ENCODE results near the gene MAVS.
"Not testable (repeated sequence)": the region's sequence is repeated elsewhere in the genome, so short reads cannot be mapped to it uniquely, and the experiment has no call there.

Gene MAVS

DNA sequence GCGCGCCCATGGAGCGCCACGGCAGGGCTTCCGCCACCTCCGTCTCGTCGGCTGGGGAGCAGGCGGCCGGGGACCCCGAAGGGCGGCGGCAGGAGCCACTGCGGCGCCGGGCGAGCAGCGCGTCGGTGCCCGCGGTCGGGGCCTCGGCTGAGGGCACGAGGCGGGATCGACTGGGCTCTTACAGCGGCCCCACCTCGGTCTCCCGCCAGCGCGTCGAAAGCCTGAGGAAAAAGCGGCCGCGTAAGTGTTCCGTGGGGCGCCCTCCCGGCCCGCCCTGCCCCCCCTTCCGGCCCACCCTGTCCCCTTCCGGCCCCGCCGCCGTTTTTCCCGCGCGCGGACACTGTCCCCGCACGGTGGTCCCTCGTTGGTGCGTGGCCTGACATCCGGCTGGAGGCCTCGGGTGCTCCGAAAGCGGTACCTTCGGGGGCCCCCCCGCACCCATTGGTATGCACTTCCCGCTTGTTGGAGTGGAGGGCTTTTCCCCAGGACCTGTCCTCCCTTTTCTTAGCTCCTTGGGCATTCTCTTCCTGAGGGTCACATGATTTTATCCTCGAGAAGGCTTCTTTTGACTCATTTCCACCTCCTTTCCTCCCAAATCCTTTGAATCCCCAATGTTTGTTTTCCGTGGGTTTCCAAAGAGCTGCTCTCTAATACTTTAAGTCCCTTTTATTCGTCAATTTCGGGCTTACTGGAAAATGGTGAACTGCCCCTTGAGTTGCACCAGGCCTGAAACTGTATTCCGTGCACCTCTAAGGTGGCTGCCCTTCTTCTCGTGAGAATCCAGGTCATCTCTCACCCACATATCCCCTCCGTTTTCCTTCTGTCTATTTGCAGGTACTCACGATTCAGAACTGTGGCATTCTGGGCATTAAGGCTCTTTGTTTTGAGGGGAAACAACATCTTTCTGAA lies 43.1 kb downstream of the MAVS start:
- peak in 2 of 4 experiments; percentile 20 to 31 for DNase-seq

DNA sequence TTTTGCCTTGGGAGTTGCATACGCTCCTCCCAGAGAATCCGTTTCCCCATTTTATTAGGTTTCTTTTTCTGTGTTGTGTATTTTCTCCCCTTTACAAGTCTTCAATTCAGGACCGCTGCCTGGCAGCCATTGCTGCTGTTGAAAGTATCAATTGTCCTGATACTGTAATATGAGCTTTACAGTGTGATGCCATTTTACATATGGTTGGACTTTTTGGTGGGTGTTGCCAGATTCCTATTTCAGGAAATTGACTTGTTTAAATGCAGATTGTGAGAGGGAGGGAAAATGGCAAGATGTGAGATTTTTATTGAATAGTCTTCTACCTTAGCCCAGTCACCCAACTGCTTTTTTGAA lies 43.7 kb downstream of the MAVS start:
- no peak for DNase-seq

DNA sequence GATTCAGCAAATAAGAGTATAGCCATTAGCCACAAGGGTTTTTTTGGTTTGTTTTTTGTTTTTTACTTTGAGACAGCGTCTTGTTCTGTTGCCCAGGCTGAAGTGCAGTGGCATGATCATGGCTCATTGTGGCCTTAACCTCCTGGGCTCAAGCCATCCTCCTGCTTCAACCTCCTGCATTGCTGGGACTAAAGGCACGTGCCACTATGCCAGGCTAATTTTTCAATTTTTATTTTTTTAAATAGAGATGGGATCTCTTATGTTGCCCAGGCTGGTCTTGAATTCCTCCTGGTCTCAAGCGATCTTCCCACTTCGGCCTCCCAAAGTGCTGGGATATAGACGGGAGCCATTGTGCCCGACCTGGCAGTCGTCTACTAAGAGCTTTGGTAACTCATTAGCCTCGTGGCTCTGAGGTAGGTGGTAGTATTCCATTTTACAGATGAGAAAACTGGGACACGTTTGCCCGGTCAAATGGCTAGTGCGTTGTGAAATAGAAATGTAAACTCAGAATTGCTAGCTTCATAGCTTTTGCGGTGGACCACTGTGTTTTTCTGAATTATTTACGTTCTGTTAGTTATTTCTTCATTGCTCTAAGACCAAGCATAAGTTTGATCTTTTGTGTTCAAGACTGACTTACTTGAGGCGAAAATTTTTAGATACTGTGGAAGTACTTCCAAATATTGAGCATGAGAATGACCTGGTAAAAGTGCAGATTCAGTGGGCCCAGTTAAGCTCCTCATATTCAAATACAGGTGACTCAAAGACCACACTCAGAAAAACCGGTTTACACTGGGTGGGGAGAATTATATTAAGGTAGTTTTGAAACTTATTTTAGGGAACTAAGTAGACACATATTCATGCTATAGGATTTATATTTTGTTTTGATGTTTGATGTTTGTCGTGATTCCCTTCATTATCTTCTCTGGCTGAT lies 44.6 kb downstream of the MAVS start:
- DNase-seq, result no peak

DNA sequence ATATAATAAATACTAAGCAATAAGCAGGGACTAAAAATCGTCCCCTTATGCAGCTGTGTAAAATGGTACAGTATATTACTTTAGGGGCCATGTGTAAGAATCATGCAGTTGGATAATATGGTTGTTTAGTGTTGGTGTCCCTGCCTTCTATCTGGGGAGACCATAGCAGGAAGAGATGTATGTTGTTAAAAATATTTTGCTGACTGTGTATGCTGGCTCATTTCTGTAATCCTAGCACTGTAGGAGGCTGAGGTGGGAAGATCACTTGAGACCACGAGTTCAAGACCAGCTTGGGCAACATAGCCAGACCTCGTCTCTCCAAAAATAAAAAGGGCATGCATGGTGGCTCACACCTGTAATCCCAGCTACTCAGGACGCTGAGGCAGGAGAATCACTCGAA lies 48.2 kb downstream of the MAVS start:
- DNase-seq, result no peak

DNA sequence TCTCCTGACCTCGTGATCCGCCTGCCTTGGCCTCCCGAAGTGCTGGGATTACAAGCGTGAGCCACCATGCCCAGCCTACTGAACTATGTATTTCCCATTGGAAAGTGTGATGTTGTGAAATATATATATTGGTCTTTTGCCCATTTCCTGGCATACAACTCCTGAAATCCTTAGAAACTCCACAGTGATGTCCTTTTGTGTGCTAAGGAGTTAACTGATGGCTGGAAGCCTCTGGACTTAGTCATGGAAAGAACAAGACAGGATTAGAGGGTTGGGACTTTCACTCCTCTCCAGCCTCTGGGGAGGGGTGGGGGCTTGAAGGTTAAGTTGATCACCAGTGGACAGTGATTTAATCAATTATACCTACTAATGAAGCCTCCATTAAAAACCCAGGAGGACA lies 49.7 kb downstream of the MAVS start:
- DNase-seq, result no peak

DNA sequence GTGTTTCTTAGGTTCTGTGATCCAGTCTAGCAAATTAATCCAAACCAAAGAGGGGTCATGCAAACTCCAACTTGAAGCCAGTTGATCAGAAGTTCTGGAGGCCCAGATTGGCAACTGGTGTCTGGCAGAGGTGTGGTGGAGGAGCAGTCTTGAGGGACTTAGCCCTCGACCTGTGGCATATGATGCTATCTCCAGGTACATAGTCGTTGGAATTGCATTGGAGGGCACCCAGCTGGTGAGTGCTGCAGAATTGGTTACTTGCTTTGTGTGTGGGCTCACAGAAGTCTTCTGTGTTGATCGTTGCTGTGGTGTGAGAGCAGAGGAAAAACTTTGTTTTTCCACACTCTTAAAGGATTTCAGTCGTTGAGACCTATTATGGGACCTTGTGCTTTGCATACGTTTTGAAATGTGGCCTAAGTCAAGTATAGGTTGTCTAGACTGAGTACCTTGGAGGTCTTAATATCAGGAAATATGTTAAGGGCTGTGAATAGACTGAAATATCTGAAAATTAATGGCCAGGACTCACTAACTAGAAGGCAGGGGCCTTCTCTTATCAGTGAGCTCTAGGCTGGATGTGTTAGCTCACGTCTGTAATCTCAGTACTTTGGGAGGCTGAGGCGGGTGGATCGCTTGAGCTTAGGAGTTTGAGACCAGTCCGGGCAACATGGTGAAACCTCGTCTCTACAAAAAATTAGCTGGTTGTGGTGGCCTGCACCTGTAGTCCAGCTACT lies 50.4 kb downstream of the MAVS start:
- DNase-seq, result no peak

DNA sequence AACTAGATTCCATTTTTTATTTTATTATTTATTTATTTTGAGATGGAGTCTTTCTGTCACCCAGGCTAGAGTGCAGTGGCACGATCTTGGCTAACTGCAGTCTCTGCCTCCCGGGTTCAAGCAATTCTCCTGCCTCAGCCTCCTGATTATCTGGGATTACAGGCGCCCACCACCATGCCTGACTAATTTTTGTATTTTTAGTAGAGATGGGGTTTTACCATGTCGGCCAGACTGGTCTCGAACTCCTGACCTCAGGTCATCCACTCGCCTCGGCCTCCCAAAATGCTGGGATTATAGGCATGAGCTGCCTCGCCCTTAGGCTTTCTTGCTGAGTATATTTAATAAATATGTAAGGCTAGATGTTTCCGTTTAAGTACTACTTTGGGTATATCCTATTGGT lies 51.5 kb downstream of the MAVS start:
- not testable (repeated sequence) for DNase-seq

DNA sequence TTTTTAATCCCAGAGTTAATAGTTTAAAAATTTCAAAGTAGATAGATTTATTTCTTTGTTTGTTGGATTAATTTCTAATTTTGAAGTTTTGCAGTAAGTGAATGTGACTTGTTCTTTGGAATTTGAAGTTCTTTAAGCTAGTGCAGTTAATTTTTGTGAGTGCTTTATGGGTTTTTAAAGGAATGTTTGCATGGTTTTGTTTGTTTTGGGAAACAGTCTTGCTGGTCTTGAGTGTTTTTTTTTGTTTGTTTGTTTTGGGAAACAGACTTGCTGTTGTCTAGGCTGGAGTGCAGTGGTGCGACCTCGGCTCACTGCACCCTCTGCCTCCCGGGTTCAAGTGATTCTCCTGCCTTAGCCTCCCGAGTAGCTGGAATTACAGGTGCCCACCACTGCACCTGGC lies 52.0 kb downstream of the MAVS start:
- no peak for DNase-seq

DNA sequence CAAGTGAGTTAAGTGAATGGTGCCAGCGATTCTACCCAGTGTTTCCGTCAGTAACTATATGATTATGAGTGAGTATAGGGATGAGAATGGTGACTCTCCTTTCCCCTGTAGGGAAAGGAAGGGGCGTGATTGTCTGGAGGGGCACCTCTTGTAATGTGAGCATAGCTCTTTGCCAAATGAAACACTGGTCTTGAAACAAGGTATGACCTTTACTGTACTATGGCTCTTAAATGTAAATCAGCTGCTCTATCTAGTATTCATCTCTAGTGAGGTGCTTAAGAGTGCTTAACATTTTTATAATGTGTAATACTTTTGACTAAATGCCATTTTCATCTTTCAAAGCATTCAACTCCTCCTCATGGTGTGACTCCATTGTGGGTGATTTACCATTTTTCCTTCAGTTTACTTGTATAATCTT lies 53.6 kb downstream of the MAVS start:
- DNase-seq, result no peak

DNA sequence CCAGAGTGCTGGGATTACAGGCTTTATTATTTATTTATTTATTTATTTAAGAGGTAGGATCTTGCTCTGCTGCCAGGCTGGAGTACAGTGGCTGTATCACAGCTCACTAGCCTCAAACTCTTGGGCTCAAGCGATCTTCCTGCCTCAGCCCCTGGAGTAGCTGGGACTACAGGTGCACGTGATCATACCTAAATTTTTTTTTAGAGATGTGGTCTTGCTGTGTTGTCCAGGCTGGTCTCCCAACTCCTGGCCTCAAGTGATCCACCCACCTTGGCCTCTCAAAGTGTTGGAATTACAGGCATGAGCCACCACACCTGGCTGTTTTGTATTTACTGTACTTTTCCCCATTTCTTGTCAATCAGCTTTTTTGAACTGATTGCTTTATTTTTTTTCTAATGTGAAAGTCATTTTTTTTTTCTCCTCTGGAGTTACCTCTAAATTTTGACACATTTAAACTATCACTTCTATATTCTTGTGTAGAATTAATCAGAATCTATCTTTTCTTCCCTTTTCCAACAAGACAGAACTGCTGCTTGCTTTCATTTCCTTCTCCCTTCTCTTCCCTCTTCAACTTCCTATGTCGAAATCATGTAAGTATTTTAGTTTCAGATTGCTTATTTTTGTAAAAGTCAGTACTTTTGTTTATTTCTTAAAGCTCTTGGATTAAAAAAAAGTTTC lies 54.5 kb downstream of the MAVS start:
- no peak for DNase-seq

DNA sequence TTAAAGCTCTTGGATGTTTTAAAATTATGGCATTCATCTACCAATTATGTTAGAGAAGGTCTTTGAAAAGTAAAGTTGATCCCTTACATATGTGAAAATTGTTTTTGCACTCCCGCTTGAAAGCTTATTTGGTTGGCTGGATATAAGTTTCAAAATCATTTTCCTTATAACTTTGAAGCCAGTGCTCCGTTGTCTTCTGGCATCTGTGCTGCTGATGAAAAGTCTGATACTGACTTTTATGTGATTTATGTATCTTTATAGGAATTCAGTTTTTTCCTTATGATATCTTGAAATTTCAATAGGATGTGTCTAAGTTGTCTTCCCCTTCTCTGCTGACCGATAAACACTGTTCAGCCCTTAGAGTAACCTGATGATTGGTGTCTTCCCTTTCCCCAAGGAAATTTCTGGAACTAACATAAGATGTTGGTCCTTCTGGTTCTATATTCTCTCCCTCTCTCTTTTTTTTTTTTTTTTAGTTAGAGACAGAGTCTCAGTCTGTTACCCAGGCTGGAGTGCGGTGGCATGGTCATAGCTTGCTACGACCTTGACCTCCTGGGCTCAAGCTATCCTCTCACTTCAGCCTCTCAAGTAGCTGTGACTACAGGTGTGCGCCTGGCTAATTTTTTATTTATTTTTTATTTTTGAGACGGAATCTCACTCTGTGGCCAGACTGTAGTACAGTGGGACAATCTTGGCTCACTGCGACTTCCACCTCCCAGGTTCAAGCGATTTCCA lies 55.2 kb downstream of the MAVS start:
- DNase-seq, result no peak

DNA sequence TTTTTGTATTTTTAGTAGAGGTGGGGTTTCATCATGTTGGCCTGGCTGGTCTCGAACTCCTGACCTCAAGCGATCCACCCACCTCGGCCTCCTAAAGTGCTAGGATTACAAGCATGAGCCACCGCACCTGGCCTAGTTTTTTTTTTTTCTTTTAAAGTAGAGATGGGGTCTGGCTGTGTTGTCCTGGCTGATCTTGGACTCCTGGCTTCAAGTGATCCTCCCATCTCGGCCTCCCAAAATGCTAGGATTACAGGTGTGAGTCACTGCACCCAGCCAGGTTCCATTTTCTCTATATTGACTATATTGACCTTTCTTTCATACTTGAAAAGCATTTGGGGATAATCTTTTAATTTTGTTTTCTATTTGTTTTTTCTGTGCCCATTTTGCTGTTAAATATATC lies 55.8 kb downstream of the MAVS start:
- no peak for DNase-seq

DNA sequence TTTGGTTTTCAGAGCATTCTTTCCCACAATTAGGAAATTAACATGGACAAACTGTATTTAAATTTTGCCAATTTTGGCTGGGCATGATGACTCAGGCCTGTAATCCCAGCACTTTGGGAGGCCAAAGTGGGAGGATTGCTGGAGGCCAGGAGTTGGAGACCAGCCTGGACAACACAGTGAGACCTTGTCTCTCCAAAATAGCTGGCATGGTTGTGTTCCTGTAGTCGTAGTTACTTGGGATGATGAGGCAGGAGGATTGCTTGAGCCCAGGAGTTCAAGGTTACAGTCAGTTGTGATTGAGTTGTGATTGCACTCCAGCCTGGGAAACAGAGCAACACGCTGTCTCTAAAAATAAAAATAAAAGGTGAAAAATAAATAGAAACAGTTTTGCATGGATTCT lies 57.6 kb downstream of the MAVS start:
- no peak for DNase-seq

DNA sequence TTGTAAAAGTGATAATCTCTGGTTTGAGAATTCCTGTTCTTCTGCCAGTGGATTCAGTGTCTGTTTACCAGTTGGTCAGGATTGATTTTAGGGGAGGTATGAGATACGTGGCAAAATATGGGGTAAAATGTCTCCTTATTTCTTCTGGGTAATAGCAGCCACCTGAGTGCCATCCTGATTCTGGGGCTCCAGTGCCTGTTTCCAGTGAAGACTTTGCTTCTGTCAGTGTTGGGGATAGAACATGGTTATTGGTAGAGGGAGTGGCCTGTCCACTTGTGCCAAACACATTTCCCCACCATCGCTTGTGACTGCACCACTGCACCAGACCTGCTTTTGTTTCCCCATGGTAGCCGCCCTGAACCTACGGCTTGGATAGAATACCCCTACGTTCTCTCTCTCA lies 58.2 kb downstream of the MAVS start:
- no peak for DNase-seq

DNA sequence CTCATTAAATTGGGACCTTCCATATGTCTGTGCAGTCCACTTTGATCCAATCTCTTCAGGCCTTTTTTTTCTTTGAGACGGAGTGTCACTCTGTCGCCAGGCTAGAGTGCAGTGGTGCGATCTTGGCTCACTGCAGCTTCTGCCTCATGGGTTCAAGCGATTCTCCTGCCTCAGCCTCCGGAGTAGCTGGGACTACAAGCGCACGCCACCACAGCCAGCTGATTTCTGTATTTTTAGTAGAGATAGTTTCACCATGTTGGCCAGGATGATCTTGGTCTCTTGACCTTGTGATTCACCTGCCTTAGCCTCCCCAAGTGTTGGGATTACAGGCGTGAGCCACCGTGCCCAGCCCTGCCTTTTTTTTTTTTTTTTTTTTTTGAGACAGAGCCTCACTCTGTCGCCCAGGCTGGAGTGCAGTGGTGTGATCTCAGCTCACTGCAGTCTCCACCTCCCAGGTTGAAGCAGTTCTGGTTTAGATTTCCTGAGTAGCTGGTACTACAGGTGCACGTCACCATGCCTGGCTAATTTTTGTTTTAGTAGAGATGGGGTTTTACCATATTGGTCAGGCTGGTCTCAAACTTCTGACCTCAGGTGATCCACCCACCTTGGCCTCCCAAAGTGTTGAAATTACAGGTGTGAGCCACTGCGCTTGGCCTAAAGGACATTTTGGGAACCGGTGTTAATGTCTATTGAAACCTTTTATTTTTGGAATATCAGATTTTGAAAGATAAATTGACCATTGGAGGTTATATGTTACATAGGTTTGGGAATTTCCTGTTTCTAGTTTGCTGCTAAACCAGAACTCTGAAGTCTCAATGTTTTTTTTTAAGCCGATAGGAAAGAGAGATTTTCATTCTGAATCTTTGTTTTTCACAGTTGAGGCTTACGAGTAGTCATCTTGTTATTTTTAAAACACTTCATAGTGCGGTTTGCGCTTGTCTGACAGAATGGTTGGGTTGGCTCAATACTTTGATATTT lies 60.4 kb downstream of the MAVS start:
- not testable (repeated sequence) for DNase-seq

DNA sequence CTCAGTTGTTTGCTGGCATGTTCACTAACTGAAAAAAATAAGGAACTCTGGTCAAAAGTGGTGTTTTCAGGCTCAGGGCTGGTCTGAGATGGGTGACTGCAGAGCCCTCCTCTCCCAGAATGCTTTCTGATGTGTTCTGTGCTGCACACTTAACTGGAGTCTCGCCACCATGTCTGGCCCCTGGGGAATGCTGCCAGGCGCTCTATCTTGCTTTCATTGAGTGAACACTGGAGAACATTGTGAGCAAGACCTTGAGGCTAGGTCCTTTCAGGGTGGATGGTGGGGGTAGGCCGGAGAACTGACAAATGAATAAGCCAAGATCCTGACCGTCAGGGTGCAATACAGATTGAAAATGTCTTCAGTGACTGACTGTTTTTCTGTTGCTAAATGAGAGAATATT lies 62.0 kb downstream of the MAVS start:
- DNase-seq, result no peak

DNA sequence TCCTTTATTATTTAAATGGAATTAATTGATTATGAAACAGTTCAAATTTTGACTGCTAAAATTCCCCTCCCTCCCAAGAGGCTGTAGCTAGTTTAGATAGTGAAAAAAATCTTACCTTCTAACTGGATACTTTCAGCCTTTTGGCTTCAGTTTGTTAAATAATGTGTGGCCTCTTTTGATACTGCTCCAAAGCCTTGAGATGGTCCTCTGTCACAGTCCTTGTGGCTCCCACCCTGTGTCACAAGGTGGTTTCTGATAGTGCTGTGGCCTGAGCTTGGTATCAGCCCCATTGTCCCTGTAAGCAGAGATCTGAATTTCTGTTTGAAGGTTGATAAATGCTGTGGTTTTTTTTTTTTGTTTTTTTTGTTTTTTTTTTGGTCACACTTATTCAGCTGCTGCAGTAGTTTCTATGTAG lies 63.3 kb downstream of the MAVS start:
- no peak for DNase-seq

DNA sequence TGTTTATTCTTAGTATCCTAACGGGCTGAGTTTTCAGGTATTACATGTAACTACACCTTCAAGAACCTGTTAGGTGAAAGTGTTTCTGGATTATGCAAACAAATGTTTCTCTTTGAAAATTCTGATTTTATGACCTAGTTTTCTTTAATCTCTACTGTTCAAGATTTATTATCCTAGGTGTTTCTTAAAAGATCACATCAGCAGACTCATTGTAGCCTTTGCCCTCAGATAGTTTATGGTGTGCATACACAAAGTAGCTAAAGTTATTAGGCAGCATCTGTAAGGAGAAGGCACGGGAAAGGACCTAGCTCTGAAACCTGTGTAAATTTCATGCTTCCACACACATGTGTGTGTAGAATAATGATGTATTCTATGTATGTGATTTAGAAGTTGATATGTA lies 64.2 kb downstream of the MAVS start:
- no peak for DNase-seq

DNA sequence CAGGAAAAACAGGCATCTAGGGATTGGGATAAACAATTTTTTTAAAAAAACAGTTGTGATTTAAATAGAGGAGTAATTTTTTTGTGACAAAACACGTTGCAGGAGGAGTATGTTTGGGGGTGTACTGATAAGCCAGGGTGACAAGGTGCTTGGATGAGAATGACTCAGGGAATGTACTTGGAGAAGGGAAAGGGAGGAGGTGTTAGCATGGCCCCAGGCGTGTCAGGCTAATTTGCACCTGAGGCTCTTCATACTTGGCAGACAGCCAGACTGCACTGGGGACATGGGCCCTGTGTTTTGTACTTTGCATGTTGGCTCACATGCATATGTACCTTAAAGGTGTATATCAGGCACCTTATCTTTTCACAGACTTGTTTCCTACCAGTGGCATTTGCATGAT lies 65.3 kb downstream of the MAVS start:
- DNase-seq, result no peak

DNA sequence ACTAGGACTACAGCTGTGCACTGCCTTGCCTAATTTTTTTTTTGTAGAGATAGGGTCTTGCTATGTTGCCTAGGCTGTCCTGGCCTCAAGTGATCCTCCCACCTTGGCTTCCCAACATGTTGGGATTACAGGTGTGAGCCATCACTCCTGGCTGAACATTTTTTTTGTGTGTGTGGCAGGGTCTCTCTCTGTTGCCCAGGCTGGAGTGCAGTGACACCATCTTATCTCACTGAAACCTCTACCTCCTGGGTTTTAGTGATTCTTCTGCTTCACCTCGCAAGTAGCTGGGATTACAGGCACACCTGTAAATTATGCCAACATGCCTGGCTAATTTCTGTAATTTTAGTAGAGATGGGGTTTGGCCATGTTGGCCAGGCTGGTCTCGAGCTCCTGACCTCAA lies 67.8 kb downstream of the MAVS start:
- no peak for DNase-seq

DNA sequence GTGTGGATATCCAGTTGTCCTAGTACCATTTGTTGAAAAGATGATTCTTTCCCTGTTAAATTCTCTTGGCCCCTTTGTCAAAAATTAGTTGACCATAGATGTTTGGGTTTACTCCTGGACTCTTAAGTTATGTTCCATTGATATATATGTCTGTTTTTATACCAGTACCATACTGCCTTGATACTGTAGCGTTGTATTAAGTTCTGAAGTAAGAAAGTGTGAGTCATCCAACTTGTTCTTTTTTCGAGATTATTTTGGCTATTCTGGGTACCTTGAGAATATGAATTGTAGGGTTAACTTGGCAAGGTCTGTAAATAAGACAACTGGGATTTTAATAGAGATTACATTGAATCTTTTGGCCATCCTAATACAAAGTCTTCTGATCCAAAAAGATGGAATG lies 69.1 kb downstream of the MAVS start:
- no peak for DNase-seq
